ENCODE results near the gene ZSCAN21. TPM values are rescaled to one million over a fixed set of nuclear protein-coding genes. Genes with fewer than 3 reads are reported as not detected.
"Not testable (repeated sequence)": the region's sequence is repeated elsewhere in the genome, so short reads cannot be mapped to it uniquely, and the experiment has no call there.

Gene ZSCAN21
- polyA plus RNA-seq (ENCODE audit: insufficient read length) = 11.5 TPM

DNA sequence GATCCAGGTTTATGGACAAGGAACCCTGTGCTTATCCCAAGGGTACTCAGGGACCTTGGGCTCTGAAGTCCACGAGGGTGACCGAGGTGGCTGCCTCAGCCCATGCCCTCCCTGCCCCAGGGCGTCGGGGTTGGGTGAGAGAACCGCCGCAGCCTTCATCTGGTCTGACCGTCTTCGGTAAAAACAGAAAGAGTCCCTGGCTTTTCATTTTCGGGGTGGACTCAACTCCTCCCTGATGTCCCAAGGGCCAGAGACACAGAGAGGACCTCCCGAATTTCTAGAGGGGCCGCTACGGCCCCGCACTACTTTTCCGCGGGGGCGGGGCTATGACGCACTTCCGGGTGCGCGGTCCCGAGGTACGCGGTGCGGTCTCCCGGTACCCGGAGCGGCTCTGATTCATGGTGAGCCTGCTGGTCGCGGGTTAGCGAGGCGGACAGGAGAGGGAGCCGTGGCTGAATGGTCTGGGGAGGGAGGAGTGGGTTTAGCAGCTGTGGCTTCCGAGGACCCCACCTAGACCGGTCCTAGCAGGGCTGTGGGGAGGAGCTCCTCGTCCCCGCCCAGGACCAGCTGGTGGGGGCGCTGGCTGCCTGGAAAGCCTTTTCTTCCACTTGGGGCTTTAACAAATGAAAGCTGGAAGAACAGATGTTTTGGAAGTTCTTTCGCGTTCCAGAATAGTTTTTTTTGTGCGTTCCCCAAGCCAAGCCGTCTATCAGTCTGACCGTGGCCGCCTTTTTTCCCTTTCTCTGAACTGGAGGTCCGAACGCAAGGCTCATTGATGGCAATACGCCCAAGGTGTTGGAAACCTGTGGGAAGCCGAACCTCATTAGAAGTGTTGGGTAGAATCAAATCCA, at the start of gene ZSCAN21:
Gene ZSCAN21 (plus strand): TSS at position 334 of the 851 bp plus-strand sequence. CDS start 7,233 bp downstream, outside the sequence.
- peak; percentile 60 for DNase-seq (ENCODE audit: low read depth)

DNA sequence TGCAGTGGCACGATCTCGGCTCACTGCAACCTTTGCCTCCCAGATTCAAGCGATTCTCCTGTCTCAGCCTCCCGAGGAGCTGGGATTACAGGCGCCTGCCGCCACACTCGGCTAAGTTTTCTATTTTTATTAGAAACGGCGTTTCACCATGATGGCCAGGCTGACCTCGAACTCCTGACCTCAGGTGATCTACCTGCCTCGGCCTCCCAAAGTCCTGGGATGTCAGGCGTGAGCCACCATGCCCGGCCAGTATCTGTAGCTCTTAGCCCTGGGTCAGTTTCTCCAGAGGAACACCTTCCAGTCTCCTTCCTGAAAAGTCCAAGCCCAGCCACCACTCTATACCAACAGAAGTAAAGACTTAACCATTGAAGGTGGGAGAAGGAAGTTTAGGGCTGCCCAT, 49.3 kb upstream of the ZSCAN21 start:
- DNase-seq (ENCODE audit: low read depth) = no peak

DNA sequence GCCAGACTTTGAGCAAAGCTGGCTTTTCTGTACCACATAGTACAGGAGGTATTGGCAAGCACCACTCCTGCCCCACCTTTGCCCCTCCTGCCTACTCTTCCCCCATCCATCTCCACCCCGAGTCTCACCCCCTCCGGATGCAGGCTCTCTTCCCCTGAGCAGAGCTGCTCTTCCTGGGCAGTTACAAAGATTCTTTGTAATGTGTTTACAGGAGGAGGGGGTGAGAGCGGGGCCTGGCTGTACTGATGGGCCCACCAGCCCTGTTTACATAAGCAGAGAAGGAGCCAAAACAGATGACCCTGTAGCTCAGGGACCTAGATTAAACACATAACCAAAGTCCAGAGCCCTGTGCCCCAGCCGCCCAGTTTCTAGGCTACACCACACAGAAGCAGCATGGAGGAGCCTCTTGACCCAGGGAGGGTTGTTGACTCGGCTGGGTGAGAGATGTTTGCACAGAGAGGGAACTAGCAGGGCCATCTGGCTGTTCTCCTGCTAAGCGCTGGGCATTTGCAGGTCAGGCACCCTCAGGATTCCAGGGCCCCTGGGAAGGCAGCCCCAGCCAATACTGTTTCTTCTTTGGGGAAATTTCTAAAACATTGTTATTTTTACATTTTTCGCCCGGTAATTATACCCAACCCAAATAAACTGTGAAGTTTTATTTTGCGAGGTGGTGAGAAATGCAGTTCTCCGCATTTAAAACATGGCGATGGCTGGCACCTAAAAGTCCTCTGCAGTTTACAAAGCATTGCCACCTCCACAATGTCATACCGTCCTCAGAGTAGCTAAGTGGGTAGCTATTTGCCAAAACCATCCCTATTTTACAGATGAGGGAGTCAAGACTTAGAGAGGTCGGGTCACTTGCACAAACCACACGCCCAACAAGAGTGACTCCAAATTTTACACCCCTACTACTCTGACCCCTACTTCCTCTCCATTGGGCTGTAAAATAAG, 45.6 kb upstream of the ZSCAN21 start:
- no peak for DNase-seq (ENCODE audit: low read depth)

DNA sequence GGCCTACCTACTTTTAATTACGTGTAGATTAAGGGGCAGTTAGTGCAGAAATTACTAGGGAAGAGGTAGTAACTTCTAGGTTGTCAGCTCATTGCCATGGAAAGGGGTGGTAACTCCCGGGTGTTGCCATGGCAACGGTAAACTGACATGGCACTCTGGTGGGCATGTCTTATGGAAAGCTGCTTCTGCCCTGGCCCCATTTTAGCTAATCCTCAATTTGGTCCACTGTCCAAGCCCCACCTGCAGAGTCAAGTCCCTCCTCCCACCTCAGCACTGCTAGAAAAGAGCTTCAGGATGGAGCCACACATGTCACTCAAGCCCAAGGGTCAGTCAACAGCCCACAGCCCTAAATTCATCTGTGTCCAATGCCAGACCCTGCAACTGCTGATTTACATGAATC, 41.7 kb upstream of the ZSCAN21 start:
- no peak for DNase-seq (ENCODE audit: low read depth)

DNA sequence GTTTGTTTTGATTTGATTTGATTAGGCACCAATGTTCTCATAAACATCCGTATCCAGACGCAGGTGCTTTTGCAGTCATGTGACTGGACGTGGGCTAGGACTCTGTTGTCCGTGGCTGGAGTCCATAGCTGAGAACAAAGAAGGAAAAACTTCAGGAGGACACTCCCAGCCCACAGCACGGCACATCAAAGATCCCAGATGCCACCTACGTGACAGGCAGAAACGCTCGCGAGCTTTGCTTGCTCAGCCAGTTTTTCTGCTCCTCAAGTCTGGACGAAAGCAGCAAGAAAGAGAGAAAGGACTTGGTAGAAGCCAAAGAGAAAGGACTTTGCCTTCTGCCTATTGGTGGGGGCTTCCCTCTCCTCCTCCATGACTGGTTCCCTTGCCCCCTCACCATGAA, 41.0 kb upstream of the ZSCAN21 start:
- no peak for DNase-seq (ENCODE audit: low read depth)

DNA sequence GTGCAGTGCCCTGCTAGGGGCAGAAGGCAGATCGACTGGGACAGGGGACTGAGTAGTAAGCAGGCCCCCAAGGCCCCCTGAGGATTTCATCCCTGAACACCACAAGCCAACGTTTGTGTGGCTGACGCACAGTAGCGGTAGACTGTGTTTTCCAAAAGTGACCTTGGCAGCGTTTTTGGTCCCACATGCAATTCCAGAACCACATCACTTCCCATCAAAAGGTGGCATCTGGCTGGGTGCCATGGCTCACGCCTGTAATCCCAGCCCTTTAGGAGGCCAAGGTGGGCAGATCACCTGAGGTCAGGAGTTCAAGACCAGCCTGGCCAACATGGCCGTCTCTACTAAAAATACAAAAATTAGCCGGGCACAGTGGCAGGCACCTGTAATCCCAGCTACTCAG, 39.6 kb upstream of the ZSCAN21 start:
- DNase-seq (ENCODE audit: low read depth) = not testable (repeated sequence)

DNA sequence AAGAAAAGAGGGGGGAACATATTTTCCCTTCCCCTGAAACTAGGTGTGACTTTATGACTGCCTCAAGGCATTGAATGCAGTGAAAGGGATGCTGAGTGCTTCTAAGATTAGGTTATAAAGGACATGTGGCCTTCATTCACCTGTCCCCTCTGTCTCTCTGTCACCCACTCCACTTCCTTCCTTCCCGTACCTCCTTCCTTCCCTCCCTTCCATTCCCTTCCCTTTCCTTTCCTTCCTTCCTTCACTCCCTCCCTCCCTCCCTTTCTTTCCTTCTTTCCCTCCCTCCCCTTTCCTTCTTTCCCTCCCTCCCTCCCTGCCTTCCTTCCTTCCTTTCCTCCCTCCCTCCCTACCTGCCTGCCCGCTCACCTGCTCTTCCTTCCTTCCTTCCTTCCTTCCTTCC, 38.7 kb upstream of the ZSCAN21 start:
- no peak for DNase-seq (ENCODE audit: low read depth)

DNA sequence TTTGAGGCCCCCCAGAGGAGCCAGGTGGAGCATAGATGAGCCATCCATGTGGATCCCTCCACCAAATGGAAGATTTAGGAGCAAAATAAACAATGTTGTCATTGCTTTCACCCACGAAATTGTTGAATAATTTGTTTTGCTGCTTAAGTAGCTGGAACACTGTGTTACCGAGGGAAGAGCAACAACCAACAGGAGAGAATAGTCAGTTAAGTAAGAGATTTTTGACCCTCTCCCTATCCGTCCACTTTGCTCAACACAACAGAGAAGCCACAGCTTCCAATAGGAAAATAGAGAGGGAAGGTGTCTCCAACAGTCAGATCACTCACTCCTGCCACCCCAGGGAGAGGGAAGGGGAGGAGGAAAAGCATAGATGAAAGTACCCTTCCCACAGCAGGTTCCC, 38.1 kb upstream of the ZSCAN21 start:
- DNase-seq (ENCODE audit: low read depth) = no peak

DNA sequence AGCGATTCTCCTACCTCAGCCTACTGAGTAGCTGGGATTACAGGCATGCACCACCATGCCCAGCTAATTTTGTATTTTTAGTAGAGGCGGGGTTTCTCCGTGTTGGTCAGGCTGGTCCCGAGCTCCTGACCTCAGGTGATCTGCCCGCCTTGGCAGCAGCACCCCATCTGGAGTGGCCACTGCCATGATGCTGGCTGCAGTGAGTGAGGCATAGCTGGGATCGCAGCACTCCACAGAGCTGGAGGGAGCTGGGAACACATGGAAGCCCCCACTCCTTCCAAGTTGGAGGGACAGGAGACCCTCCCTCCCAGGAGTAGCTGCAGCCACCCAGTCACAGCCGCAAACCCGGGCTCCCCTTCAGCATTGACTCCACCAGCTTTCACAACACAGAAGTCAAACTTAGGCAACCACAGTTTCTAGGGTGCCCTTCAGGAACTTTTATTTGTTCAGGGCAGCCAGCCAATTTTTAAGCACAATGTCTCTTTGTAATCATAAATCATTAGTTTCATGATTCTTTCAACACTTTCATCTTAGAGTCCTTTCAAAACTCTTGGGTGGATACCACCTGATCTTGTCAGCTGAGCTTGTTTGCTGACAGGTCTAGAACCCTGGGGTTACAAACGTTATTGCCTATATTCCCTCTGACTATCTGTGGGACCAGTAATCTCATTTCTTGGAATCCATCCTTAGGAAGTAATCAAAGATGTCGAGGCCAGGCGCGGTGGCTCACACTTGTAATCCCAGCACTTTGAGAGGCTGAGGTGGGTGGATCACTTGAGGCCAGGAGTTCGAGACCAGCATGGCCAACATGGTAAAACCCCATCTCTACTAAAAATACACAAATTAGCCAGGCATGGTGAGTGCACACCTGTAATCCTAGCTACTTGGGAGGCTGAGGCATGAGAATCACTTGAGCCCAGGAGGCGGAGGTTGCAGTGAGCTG, 36.9 kb upstream of the ZSCAN21 start:
- DNase-seq (ENCODE audit: low read depth) = not testable (repeated sequence)

DNA sequence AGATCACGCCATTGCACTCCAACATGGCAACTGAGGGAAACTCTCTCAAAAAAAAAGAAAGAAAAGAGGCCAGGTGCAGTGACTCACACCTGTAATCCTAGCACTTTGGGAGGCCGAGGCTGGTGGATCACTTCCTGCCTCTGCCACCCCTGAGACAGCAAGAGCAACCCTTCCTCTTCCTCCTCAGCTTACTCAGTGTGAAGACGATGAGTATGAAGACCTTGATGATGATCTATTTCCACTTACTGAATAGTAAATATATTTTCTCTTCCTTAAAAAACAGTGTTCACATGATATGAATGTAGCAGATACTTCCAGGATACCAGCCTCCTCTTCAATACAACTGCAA, 36.3 kb upstream of the ZSCAN21 start:
- no peak for DNase-seq (ENCODE audit: low read depth)

DNA sequence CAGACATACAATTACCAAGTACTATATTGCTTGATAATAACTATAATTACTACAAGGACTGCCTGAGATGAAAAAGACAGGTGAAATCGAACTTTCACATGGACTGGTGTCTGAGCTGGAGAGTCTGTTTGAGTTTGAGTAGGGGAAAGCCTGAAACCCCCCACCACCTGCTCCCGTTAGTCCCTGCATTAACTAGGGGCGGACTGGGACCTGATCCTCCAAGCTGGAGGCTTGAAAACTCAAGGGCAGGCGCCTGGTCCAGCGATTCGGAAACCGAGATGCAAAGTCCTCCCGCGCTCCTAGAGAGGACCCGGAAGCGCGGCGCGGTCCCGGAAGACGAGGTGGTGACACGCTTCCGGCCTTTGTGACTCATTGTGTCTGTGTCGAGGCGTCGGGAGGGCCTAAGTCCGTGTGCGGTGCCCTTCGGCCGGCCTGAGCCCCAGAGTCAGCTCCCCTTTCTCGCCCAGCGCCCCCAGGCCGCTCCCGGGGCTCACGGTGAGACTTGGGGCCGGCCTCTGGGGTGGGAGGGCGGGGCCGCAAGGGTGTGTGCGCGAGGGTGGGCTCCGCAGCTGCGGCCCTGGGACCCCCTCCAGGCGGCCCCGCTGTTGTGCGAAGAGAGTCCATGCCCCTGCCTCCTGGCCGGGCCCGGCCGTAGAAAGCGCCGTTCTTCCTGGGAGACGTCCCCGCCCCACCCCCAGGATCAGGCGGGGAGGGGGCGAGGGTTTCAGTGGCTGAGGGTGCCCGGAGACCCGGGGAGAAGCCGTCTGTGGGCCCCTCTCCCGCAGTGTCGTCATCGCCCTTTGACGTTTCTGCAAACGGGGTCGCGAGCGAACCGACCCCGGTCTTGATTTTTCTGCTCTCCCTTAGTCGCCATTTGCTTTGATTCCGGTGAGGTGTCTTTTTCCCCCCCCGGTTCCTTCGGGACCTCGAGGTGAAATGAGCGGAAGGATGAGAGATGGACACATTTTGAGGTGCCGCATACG, 34.1 kb upstream of the ZSCAN21 start, which contains the start of gene ZKSCAN1:
Gene ZKSCAN1 (plus strand): TSS at position 365 of the 983 bp plus-strand sequence. CDS start 7,911 bp downstream, outside the sequence.
- peak; percentile 85 for DNase-seq (ENCODE audit: low read depth)

DNA sequence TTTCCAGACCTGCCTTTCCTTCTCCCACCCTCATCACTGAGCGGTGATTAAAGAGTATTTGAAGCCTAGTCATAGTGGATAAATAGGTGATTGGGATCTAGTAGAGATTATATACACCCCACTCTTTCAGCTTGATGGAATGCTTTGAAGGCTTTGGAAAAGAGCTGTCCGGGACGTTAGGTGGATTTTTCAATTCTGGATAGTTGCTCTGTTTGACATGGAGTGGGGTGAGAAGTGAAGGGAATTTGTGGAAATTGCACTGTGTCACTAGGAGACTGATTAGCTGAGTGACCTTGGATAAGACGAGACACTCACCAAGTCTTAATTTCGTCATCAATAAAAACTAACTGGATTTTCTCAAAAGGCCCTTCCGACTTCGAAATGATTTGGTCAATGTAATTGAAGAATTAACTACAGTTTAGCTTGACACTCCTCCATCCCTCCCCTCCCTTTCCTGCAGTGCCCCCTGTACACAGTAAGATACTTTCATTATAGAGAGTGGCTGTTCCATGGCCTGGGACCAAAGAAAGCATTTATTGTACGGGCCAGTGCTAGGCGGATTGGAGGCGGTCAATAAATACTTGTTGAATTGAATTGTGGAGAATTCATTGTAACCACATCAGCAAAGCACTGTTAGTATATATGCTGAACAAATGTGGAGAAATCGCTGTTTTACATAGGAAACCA, 33.2 kb upstream of the ZSCAN21 start:
- DNase-seq (ENCODE audit: low read depth) = no peak

DNA sequence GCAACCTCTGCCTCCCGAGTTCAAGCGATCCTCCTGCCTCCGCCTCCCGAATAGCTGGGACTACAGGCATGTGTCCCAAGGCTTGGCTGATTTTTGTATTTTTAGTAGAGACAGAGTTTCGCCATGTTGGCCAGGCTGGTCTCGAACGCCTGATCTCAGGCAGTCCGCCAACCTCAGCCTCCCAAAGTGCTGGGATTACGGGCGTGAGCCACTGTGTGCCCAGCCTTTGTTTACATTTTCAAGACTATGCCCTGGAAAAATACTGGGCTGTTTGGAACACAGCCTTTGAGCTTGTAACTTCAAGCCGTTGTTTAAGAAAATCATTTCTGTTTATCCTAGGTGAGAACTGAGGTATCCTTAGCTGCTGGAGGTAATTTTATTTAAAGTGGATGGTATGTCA, 32.3 kb upstream of the ZSCAN21 start:
- DNase-seq (ENCODE audit: low read depth) = no peak

DNA sequence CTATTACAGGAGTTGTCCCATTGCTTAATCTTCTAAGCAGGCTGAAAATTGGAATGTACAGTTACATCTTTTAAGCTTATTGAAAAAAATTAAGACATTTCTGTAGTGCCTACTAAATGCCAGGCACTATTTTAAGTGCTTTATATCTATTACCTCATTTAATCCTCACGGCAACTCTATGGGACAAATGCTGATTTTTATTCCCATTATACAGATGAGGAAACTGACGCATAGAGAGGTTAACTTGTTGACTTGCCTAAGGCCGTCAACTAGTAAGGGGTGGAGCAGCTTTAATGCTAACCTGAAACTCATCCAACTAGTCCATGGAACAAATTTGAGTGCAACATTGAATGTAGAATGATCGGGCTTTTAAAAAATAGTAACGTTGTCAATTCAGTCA, 31.7 kb upstream of the ZSCAN21 start:
- no peak for DNase-seq (ENCODE audit: low read depth)

DNA sequence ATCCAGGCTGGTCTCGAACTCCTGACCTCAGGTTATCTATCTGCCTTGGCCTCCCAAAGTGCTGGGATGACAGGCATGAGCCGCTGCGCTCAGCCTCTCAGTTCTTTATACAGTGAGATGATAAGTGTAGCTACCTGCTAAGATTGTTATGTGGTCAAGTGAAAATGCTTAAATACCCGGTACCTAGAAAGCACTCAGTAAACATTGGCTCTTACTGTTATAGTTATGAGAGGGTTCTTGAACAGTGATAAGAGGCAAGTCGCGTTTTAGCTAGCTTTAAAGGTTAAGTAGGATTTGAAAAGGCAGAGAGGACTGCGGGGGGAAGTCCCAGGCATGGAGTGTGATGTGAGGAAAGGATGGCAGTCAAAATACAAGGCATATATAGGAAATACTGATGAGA, 29.7 kb upstream of the ZSCAN21 start:
- no peak for DNase-seq (ENCODE audit: low read depth)

DNA sequence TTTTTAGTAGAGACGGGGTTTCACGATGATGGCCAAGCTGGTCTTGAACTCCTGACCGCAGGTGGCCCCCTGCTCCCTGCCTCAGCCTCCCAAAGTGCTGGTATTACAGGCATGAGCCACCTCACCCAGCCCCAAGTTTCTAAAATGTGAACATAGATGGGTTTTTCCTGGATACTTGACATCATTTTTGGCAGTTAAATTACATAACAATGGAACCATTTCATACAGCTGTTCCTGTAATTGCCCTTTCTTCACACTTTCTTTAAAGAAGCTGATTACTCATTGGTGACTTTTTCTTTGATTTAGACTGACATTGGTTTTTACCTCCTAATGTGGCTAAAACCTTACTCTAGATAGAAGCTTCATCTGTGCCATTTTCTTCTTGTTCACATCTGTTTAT, 28.3 kb upstream of the ZSCAN21 start:
- DNase-seq (ENCODE audit: low read depth) = no peak

DNA sequence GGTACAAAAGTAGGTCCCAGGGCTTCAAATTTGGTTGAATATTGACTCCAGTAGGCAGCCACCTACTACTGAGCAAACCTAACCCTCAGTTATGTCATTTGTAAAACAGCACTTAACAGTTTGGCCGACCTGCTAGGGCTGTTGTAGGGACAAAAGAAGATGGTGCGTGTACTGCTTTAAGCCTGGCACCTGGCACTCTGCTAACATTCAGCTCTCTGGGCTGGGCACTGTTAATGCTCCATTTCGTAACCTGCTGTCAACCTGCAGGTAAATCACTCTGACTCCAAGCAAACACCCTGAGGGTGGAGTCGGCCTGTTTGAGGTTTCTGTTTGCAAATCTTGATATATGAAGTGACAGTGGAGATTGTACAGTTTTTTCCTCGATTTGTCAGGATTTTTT, 27.0 kb upstream of the ZSCAN21 start:
- DNase-seq (ENCODE audit: low read depth) = no peak

DNA sequence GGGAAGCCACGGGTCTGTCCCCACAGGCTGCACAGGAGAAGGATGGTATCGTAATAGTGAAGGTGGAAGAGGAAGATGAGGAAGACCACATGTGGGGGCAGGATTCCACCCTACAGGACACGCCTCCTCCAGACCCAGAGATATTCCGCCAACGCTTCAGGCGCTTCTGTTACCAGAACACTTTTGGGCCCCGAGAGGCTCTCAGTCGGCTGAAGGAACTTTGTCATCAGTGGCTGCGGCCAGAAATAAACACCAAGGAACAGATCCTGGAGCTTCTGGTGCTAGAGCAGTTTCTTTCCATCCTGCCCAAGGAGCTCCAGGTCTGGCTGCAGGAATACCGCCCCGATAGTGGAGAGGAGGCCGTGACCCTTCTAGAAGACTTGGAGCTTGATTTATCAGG, 26.0 kb upstream of the ZSCAN21 start:
- DNase-seq (ENCODE audit: low read depth) = no peak

DNA sequence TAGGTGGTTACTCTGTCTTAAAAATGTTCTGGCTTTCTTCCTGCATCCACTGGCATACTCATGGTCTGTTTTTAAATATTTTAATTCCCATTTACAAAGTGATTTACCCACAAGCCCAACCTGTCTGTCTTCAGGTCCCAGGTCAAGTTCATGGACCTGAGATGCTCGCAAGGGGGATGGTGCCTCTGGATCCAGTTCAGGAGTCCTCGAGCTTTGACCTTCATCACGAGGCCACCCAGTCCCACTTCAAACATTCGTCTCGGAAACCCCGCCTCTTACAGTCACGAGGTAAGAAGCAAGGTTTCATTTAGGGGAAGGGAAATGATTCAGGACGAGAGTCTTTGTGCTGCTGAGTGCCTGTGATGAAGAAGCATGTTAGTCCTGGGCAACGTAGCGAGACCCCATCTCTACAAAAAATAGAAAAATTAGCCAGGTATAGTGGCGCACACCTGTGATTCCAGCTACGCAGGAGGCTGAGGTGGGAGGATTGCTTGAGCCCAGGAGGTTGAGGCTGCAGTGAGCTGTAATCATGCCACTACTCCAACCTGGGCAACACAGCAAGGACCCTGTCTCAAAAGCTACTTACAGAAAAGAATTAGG, 25.5 kb upstream of the ZSCAN21 start:
- no peak for DNase-seq (ENCODE audit: low read depth)
